Adrenal gland (tissue), 5 donors: ENCODE data around the gene NSMF.

Experiments used
- POLR2A ChIP-seq, 2 donors: fragments of 450-650 bp; IDR thresholded peaks; one replicate each; pipeline ENCODE4 v1.6.1; 2017; ENCODE audit warnings: antibody characterized with exemption in 2 of 2, mild to moderate bottlenecking in 2 of 2, moderate library complexity in 1 of 2
- TF ChIP-seq, protein P1 (sequence below), 6 experiments: fragments of 450-650 bp in 4 of 6; fragments of 200-600 bp in 2 of 6; sonication (generic) in 1 of 6; IDR thresholded peaks; 1 replicate in 5 of 6; 2 replicates in 1 of 6; pipeline versions ENCODE4 v1.5.1 to v1.8.0; 2016 to 2021; ENCODE audit warnings: antibody characterized with exemption in 6 of 6, mild to moderate bottlenecking in 2 of 6, moderate library complexity in 1 of 6
- donor health status: DM: no; HTN: no; CAD: no.

DNA sequence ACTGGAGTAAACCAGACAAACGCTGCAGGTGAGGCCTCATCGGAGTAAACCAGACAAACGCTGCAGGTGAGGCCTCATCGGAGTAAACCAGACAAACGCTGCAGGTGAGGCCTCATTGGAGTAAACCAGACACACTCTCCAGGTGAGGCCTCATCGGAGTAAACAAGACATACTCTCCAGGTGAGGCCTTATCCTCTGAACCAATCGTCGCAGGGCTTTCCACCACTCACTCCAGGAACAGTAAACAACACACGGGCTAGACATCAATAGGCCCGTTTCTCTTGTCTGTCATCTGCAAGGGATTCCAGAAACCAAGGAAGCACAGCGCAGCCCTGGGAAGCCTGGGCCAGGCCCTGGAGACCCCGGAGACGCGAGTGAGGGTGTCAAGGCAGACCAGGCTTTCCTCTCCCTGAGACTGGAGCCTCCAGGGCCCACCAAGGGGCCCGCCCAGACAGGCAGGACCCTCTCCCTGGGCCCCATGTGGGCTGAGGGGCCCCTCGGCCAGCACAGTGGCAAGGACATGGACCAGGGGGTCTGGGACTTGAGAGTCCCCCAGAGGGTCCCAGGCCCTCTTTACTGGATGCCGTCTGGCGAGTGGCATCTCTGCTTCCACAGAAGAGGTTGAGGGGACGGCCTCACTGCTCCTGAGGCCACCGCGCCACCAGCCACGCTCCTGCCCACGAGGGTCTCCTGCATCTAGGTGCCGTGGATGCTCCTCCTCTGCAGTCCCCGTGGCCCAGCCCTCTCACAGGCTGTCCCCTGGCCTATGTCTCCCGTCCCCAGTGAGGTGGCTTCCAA is 26.4 kb upstream of the NSMF start:
- TF ChIP-seq, protein P1, sequence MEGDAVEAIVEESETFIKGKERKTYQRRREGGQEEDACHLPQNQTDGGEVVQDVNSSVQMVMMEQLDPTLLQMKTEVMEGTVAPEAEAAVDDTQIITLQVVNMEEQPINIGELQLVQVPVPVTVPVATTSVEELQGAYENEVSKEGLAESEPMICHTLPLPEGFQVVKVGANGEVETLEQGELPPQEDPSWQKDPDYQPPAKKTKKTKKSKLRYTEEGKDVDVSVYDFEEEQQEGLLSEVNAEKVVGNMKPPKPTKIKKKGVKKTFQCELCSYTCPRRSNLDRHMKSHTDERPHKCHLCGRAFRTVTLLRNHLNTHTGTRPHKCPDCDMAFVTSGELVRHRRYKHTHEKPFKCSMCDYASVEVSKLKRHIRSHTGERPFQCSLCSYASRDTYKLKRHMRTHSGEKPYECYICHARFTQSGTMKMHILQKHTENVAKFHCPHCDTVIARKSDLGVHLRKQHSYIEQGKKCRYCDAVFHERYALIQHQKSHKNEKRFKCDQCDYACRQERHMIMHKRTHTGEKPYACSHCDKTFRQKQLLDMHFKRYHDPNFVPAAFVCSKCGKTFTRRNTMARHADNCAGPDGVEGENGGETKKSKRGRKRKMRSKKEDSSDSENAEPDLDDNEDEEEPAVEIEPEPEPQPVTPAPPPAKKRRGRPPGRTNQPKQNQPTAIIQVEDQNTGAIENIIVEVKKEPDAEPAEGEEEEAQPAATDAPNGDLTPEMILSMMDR (IDR thresholded peaks at IDR 0.05), result no peak
- TF ChIP-seq POLR2A (IDR thresholded peaks at IDR 0.05), result no peak
